Activated CD4-positive, alpha-beta T cell treated with anti-CD3 and anti-CD28 coated beads, Interleukin-2, amount 50 U/mL, for 24 hours (primary cell): Measurements from ENCODE around the gene CTCFL.
"Not testable (repeated sequence)": the region's sequence is repeated elsewhere in the genome, so short reads cannot be mapped to it uniquely, and the experiment has no call there.

Experiments
- DNase-seq, 2 donors: peaks; one replicate each; pipeline ENCODE4 v3.0.0-alpha.2; 2020; ENCODE audit warnings: low read depth in 1 of 2, low spot score in 1 of 2

Gene CTCFL

DNA sequence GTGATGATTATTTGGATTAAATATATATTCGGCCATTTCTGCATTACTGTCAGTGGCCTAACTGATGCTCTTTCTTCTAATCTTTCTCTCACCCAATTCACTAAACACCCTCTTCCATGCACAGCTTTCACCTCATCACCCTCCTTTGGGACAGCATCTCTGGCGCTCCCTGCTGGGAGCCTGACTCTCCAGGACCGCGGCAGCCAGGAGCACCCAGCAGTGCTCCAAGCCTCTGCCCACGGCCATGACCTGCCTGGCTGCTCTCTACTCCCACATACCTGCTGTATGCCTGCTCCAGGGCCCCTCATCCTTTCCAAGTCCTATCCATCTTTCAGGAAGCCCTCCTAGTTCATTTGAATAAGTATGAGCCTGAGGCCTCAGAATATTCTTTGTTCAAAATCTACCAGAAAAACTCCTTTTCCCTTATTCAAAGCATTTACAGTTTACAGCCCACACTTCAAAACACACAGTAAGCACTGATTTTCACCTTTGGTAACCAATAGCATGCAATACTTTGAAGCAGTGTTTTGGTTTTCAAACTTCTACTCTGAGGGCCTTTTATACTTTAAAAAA, 15.2 kb downstream of the CTCFL start:
- DNase-seq, result no peak

DNA sequence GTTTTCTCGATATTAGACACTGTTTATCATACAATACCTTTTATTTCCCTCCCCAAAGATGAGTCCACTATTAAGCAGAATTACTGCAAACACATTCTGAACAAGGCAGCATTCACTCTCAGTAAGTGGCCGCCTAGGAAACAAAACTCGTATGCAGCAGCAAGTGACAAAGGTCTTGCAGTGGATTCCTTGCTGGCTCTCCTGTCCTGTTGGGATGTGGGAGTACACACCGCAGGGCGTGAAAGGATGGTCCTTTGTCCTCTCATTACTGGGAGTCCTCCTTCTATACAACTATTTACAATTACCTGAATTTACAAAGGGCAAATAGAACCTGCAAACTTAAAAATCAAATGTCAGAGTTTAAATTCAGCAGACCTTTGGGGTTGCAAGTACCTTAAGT, 16.1 kb downstream of the CTCFL start:
- DNase-seq, result no peak

DNA sequence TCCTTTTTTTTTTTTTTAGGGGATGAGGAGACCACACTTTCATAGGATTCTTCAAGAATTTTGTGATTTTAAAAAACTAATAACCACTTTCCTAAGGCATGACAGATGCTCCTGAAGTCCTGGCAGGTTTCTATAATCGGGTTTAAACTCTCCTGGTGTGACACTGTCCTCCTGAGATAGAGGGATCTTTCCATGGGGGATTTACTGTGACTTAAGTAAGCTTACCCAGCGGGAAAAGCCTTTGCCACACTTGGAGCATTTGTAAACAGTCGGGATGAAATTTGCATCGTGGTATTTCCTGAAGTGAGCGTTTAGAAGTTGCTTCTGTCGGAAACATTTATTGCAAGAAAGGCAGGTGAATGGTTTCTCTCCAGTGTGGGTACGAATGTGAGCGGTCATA, 16.6 kb downstream of the CTCFL start:
- no peak for DNase-seq

DNA sequence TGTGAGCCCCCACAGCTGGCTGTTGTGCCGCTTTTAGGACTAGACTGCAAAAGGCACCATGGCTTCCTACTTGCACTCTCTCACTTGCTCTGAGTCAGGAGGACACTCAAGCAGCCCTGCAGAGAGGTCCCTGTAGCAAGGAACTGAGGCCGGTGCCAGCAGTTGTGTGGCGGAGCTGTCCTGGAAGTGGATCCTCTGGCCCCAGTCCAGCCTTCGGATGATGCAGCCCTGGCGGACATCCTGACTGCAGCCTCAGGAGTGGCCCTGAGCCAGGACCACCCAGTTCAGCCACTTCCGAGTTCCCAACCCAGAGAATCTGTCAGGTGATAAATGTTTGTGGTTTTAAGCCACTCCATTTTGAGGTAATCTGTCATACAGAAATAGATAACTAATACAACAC, 17.5 kb downstream of the CTCFL start:
- no peak for DNase-seq

DNA sequence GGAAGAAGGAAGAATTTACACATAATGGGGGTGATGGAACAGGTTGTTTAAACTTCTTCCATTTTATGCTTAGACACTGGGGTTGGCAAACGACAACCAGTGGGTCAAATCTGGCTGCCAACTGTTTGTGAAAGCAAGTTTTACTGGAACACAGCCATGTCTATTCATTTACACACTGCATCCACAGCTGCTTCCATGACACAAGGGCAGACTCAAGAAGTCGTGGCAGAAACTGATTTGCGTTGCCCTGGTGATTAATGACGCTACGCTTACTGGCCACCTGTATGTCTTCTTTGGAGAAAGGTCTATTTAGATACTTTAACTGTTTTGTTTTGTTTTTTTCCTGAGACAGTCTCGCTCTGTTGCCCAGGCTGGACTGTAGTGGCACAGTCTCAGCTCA, 19.0 kb downstream of the CTCFL start:
- no peak for DNase-seq

DNA sequence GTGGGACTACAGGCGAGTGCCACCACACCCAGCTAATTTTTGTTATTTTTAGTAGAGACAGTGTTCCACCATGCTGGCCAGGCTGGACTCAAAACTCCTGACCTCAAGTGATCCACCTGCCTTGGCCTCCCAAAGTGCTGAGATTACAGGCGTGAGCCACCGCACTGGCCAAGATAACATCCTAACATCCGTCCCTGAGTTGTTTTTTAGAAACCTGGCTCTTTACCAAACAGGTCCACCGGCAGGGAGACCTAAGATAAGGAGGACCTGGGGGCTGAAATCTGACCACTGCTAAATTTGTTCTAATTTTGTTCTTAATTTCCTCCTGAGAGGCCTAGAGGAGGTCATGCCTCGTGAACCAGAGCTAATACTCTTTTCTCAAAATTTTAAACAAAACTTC, 20.5 kb downstream of the CTCFL start:
- DNase-seq, result no peak

DNA sequence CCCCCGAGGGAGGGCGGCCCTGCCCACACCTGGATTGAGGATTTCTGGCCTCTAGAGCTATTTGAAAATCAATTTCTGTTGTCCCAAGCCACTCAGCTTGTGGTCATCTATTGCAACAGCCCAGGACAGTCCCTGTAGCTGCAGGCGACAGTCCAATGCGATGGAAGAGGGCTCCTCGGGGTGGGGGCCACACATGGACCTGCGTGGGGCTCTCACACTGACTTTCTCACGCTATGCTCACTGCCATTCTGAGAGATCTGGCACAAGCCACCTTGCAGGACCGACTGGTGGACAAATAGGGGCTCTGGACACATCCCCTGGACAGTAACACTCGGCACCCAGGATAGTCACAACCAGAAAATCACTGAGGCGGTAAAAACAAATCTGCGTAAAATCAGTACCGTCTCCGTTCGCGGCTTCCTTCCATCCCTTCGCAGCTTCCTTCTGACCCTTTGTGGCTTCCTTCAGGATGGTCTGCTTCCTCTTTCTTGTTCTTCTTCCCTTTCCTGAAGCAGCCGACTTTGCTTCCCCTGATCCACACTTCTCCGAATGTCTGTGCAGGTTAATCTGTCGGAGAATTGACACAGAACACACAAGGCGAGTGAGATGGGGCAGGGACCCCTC, 21.8 kb downstream of the CTCFL start:
- DNase-seq, result no peak

DNA sequence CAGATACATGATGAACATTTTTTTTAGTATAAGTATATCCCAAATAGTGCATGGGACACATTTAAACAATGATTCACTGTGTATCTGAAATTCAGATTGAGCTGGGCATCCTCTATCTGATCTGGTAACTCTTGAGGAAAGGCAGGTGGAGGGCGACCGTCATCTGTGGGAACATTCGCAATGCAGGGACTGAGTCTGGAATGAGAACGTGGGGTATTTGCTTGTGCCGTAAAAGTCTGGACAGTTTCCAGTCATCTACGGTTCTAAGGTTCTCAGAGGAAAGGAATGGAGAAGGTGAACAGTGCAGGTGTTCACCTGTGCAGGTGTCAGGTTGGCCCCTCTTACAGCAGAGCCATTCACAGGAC, 22.6 kb downstream of the CTCFL start:
- DNase-seq, result no peak

DNA sequence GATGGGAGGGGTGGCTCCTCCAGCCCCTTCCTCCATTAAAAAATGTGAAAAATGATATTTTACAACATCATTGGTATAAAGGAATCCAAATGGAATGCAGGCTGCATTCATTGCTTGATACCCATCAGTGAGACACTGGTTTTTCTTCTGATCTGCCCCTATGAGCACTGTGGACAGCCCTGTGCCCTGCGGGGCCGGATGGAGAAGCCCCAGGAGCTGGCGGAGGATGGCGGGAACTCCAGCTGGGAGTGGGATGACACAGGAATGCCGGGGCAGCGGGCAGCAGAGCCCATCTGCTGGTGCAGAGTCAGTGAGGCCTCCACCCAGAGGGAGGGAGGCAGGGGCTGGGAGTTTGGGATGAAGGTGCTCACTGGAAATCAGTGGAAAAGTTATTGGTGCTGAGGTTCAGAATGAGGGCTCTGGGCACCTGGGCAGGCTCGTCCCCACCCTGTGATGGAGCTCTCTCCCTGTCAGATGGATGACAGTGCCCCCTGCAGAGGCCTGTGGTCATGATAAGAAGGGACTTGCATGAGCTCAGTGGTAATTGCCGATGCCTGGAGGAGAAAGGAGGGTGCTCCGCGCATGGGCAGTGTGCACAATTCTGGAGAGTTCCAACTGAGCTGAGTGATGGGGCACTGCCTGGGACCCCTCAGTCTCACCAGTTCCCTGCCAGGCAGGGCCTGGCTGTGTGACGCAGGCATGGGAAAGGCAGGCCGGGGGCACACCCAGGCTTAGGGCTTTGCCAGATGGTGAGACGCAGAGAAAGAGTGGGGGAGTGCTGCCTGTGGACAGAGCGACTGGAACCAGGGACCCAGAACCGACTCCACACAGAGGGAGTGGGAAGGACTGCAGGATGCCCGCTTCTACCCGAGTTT, 23.2 kb downstream of the CTCFL start:
- DNase-seq, result no peak

DNA sequence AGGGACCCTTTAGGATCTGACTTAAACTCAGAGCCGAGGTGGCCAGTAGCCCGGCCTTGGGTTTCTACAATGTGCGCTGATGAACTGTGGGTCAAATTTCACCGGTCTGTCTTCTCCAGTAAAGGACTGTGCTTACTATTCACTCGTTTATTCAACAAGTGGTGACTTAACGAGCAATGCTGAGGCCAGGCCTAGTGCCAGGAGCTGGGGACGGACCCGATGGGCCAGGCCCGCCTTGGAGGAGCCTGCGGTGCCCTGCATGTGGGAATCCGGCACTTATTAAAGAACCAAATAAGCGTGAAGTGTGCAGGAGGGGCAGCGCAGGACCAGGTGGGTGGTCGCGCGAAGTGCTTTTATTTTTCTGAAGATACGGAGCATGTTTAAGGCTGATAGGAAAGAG, 24.0 kb downstream of the CTCFL start:
- DNase-seq, result no peak

DNA sequence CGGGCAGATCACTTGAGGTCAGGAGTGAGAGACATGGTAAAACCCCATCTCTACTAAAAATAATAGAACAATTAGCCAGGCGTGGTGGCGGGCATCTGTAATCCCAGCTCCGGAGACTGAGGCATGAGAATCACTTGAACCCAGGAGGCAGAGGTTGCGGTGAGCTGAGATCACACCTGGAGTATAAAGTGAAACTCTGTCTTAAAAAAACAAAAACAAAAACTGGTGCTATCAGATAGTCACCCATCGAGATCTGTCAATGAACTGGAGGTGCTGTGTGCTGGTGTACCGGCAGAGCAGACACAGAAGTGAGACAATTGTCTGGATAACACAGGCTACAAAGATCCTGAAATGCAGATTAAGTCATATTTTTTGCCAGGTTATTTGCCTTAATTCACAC, 24.7 kb downstream of the CTCFL start:
- DNase-seq, result no peak

DNA sequence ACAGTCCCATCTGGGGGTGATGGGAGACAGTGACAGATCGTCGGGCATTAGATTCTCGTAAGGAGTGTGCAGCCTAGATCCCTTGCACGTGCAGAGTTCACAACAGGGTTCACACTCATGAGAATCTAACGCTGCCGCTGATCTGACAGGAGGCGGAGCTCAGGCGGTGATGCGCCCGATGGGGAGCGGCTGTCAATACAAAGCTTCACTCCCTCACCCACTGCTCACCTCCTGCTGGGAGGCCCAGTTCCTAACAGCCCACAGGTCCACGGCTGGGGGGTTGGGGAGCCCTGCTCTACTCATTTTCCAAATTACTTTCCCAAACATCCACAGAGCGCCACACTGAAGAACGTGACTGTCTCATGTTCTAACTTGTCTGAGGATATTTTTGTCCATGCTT, 25.3 kb downstream of the CTCFL start:
- no peak for DNase-seq

DNA sequence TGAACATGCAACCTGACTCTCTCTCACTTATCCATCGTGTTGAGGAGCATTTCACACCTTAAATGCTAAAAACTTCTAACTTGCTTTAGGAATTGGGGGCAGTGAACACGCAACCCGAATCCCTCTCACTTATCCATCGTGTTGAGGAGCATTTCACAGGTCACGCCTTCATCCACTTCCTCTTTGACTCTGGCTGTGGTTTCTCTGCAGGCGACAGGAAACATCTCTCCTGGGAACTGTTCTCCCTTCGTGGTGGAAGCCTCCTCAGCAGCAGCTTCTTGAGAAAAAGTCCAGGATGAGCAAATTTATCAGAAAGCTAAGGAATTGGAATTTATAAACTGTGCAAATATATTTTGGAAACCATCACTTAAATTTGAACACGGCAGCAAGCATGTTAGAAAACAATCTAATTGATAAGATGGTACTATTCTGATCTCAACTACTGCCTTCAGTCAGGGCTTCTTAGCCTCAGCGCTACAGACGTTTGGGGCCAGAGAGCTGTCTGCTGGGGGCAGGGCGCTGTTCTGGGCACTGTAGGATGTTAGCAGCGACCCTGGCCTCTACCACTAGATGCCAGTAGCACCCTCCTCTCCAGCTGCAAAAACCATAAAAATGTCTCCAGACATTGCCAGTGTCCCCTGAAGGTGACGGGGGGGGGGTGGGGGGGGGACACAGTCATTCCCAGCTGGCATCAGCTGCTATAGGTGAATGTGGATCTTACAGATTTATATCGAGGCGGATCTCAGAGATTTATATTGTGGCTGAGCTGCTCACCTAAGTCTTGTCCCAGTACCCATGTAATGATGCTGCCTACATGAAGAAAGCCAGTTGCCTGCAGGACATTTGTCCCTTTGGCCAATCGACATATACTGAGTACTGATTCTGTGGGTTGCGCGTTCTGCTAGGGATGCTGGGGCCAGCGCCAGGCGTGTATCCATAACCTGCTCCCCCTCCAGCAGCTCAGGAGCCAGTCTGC, 26.2 kb downstream of the CTCFL start:
- DNase-seq, result no peak

DNA sequence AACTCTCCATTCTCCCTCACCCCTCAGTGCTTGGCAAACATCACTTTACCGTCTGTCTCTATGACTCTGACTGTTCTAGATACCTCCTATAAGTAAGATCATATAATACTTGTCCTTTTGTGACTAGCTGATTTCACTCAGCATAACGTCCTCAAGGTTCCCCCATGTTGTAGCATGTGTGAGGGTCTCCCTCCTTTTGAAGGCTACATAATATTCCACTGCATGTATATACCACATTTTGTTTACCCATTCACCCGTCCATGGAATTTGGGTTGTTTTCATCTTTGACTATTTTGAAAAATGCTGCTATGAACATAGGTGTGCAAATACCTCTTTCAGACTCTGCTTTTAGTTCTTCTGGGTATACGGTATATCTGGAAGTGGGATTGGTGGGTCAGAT, 28.3 kb downstream of the CTCFL start:
- DNase-seq, result no peak

DNA sequence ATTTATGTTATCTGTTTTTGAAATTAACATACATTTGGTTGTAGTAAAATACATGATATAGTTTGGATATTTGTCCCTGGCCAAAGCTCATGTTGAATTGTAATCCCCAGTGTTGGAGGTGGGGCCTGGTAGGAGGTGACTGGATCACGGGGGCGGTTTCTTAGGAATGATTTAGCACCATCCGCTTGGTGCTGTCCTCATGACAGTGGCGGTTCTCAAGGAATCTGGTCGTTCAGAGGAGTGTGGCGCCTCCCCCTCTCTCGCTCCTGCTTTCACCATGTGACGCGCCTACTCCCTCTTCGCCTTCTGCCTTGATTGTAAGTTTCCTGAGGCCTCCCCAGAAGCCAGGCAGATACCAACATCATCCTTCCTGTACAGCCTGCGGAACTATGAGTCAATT, 29.0 kb downstream of the CTCFL start:
- DNase-seq, result no peak

DNA sequence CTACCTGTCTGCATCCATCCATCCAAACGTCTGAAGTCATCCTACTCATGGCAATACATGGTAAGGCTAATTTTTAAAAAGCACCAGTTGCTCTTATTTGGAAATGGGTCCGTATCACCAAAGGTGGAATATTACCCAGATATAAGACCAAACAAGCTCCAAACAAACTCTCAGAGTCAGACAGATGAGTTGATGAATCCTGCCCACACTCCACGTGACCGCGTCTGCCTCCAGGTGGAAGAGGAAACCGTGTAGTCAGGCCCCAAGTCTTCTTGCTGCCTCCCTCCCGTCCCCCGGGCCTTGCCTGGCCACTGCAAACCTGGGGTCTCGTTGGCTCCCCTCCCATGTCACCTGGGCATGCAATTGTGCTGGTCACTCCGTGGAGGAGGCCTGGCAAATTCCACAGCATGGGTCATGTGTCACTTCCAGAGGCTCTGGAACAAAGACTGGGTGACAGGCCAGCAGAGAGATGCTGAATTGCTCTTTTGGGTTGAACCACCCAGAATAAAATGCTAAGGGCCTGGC, 31.8 kb downstream of the CTCFL start:
- DNase-seq, result no peak

DNA sequence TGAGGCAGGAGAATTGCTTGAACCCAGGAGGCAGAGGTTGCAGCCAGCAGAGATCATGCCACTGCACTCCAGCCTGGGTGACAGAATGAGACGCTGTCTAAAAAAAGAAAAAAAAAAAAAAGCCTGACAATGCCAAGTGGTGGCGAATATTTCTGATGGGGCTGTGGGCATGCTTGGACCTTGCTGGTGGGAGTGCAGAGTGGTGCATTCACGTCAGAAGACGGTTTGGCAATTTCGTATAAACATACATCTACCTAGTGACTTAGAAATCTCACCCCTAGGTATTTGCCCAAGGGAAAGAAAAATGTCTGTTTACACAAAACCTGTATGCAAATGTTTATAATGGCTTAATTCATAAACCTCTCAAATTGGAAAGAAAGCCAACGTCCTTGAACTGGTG, 33.6 kb downstream of the CTCFL start:
- no peak for DNase-seq

DNA sequence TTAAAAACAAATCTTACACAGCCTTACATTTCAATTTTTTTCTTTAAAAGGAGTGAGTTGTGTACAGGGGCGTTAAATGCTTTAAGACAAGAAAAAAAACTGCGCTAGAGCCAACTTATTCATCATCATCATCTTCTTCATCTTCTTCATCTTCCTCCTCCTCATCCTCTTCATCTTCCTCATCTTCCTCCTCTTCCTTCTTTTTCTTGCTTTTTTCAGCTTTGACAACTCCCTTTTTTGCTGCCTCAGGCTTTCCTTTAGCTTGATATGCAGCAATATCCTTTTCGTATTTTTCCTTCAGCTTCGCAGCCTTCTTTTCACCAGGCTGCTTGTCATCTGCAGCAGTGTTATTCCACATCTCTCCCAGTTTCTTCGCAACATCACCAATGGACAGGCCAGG, 36.7 kb downstream of the CTCFL start:
- DNase-seq, result not testable (repeated sequence)

DNA sequence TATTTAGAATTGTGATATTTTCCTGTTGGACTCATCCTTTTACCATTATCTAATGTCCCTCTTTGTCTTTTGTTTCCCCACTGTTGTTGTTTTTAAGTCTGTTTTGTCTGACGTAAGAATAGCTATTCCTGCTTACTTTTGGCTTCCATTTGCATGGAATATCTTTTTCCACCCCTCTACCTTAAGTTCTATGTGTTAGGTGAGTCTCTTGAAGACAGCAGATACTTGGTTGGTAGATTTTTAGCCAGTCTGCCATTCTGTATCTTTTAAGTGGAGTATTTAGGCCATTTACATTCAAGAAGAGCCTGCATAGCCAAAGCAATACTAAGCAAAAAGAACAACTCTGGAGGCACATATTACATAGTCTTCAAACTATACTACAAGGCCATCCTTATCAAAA, 39.2 kb downstream of the CTCFL start:
- DNase-seq, result no peak

DNA sequence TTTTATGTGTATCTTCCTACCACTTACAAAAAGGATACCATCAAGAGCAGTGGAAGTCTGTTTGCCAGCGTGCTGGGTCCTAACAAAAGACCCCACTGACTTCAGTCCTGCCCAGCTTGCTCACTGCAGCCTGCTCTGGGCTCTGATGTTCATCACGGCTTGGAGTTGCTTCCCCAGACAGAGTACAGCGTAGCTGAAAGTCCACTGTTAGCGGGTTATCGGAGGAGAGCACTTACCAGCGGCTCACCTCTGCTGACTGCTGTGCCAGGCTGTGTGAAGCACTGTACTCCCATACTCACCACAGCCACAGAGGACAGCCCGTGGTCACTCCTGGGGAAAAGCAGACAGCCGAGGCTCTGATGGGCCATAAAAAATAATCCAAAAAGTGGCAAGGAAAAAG, 40.2 kb downstream of the CTCFL start:
- DNase-seq, result no peak
